ENCODE results near the gene ANKS3. TPM values are rescaled to one million over a fixed set of nuclear protein-coding genes. Genes with fewer than 3 reads are reported as not detected.

Gene ANKS3
- total RNA-seq, 4 donors from 2014 or later: 10.4 to 28.8 (median 17.4) TPM

- intact Hi-C loops (cut with DNase I; ENCODE audit: low total_unique reads): no loop called here
- WGBS, 2 donors: 95 to 96% methylated on average over 15 of the region's 15 CpGs
- no peak overlapping the region for H3K4me3 ChIP-seq (ENCODE audit: low read depth, poor library complexity, severe bottlenecking)
- TF ChIP-seq, protein P1, sequence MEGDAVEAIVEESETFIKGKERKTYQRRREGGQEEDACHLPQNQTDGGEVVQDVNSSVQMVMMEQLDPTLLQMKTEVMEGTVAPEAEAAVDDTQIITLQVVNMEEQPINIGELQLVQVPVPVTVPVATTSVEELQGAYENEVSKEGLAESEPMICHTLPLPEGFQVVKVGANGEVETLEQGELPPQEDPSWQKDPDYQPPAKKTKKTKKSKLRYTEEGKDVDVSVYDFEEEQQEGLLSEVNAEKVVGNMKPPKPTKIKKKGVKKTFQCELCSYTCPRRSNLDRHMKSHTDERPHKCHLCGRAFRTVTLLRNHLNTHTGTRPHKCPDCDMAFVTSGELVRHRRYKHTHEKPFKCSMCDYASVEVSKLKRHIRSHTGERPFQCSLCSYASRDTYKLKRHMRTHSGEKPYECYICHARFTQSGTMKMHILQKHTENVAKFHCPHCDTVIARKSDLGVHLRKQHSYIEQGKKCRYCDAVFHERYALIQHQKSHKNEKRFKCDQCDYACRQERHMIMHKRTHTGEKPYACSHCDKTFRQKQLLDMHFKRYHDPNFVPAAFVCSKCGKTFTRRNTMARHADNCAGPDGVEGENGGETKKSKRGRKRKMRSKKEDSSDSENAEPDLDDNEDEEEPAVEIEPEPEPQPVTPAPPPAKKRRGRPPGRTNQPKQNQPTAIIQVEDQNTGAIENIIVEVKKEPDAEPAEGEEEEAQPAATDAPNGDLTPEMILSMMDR (IDR thresholded peaks at IDR 0.05): no peak
- TF ChIP-seq POLR2A (IDR thresholded peaks at IDR 0.05): no peak
- no peak for DNase-seq (ENCODE audit: low spot score in 2 of 2)
These were observed 4.2 kb downstream of the ANKS3 start for GRCh38 chr16:4729876-4730275.

- 94% methylated on average over 8 of the region's 8 CpGs for WGBS, 2 donors
- DNase-seq (ENCODE audit: low spot score in 2 of 2): no peak
- intact Hi-C loops (cut with DNase I; ENCODE audit: low total_unique reads): no loop called here
- TF ChIP-seq, protein P1 (IDR thresholded peaks at IDR 0.05): no peak
- TF ChIP-seq POLR2A (IDR thresholded peaks at IDR 0.05): no peak
- H3K4me3 ChIP-seq (ENCODE audit: low read depth, poor library complexity, severe bottlenecking): no peak overlapping the region
These were observed 5.4 kb downstream of the ANKS3 start for GRCh38 chr16:4728676-4729075.

GRCh38 chr16:4726616-4727015 is 7.5 kb downstream of the ANKS3 start:
- no peak overlapping the region for H3K4me3 ChIP-seq (ENCODE audit: low read depth, poor library complexity, severe bottlenecking)
- DNase-seq (ENCODE audit: low spot score in 2 of 2): no peak
- WGBS, 2 donors: 86 to 89% methylated on average over 17 to 18 of the region's 18 CpGs
- intact Hi-C loops (cut with DNase I; ENCODE audit: low total_unique reads): no loop called here
- TF ChIP-seq POLR2A (IDR thresholded peaks at IDR 0.05): no peak
- TF ChIP-seq, protein P1 (IDR thresholded peaks at IDR 0.05): no peak

GRCh38 chr16:4724661-4725270 is 9.3 kb downstream of the ANKS3 start:
- no peak overlapping the region for H3K4me3 ChIP-seq (ENCODE audit: low read depth, poor library complexity, severe bottlenecking)
- TF ChIP-seq, protein P1 (IDR thresholded peaks at IDR 0.05): no peak
- no peak for TF ChIP-seq POLR2A (IDR thresholded peaks at IDR 0.05)
- 88 to 92% methylated on average over 11 of the region's 11 CpGs for WGBS, 2 donors
- intact Hi-C loops (cut with DNase I; ENCODE audit: low total_unique reads): no loop called here
- no peak for DNase-seq (ENCODE audit: low spot score in 2 of 2)

DNA sequence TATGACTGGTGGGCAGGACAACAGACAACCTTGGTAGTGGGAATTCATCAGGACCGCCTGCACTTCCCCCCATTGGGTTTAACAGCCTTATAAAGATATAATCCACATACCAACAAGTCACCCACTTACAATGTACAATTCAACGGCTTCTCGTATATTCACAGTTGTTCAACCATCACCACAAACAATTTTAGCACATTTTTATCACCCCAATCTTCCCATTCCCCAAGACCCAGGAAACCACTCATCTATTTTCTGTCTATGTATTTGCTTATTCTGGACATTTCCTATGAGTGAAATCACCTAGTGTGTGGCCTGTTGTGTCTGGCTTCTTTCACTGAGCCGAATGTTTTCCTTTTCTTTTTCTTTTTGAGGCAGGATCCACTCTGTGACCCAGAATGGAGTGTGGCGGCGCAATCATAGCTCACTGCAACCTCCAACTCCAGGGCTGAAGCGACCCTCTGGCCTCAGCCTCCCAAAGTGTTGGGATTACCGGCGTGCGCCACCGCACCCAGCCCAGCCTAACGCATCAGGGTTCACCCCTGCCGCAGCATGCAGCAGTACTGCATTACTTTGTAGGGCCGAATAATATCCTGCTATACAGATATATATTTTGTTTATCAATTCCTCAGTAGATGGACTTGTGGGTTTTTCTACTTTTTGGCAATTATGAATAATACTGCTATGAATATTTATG is 10.9 kb downstream of the ANKS3 start:
- DNase-seq (ENCODE audit: low spot score in 2 of 2): no peak
- WGBS, 2 donors: 96% methylated on average over 14 of the region's 14 CpGs
- intact Hi-C loops (cut with DNase I; ENCODE audit: low total_unique reads): no loop called here
- H3K4me3 ChIP-seq (ENCODE audit: low read depth, poor library complexity, severe bottlenecking): no peak overlapping the region
- no peak for TF ChIP-seq POLR2A (IDR thresholded peaks at IDR 0.05)
- TF ChIP-seq, protein P1 (IDR thresholded peaks at IDR 0.05): no peak
